Measurements from ENCODE around the gene FNDC3B. TPM values are rescaled to one million over a fixed set of nuclear protein-coding genes. Genes with fewer than 3 reads are reported as not detected.

The FNDC3B gene
- total and polyA plus RNA-seq, 3 donors from 2014 or later = 24.2 to 63.5 (median 57.7) TPM

GRCh38 chr3:172138193-172138537 lies 98.8 kb downstream of the FNDC3B start:
- H3K9me3 ChIP-seq = no peaks in the 10 kb centered on the region
- 57 to 63% methylated on average over 3 of the region's 3 CpGs for WGBS, 2 donors
- no peak for DNase-seq
- peaks cover 50% of the 10 kb centered on the region for H3K4me1 ChIP-seq
- no peaks in the 10 kb centered on the region for H3K27me3 ChIP-seq
- no peak for TF ChIP-seq CTCF (IDR thresholded peaks at IDR 0.05)
- TF ChIP-seq POLR2A (IDR thresholded peaks at IDR 0.05) = no peak
- H3K27ac ChIP-seq = peak overlapping the region in 1 of 2 donors; percentile 12
- intact Hi-C loops (cut with DNase I; ENCODE audit: low total_unique reads) = no loop called here
- no peak overlapping the region for H3K4me3 ChIP-seq
- H3K36me3 ChIP-seq (ENCODE audit: low read depth, missing control alignments) = no peaks in the 10 kb centered on the region

GRCh38 chr3:172138792-172139507 lies 99.6 kb downstream of the FNDC3B start:
- H3K27ac ChIP-seq = no peak overlapping the region
- TF ChIP-seq POLR2A (IDR thresholded peaks at IDR 0.05) (no peak), CTCF (IDR thresholded peaks at IDR 0.05) (no peak)
- no peaks in the 10 kb centered on the region for H3K27me3 ChIP-seq
- peaks cover 50% of the 10 kb centered on the region for H3K4me1 ChIP-seq
- no peaks in the 10 kb centered on the region for H3K36me3 ChIP-seq (ENCODE audit: low read depth, missing control alignments)
- DNase-seq = peak; percentile 49
- no peaks in the 10 kb centered on the region for H3K9me3 ChIP-seq
- 71 to 75% methylated on average over 6 of the region's 6 CpGs for WGBS, 2 donors
- intact Hi-C loops (cut with DNase I; ENCODE audit: low total_unique reads) = no loop called here
- H3K4me3 ChIP-seq = no peak overlapping the region

GRCh38 chr3:172139528-172140276 lies 100.3 kb downstream of the FNDC3B start:
- no peak for DNase-seq
- 62 to 74% methylated on average over 3 of the region's 3 CpGs for WGBS, 2 donors
- Histone ChIP-seq H3K9me3 (no peaks in the 10 kb centered on the region), H3K27me3 (no peaks in the 10 kb centered on the region), H3K27ac (no peak overlapping the region), H3K4me1 (peaks cover 50% of the 10 kb centered on the region), H3K4me3 (no peak overlapping the region), H3K36me3 (ENCODE audit: low read depth, missing control alignments) (no peaks in the 10 kb centered on the region)
- intact Hi-C loops (cut with DNase I; ENCODE audit: low total_unique reads) = no loop called here
- TF ChIP-seq POLR2A (IDR thresholded peaks at IDR 0.05) (no peak), CTCF (IDR thresholded peaks at IDR 0.05) (no peak)

GRCh38 chr3:172140499-172141391 lies 101.4 kb downstream of the FNDC3B start:
- TF ChIP-seq POLR2A (IDR thresholded peaks at IDR 0.05) (no peak), CTCF (IDR thresholded peaks at IDR 0.05) (no peak)
- no peaks in the 10 kb centered on the region for H3K27me3 ChIP-seq
- intact Hi-C loops (cut with DNase I; ENCODE audit: low total_unique reads) = no loop called here
- no peaks in the 10 kb centered on the region for H3K9me3 ChIP-seq
- no peaks in the 10 kb centered on the region for H3K36me3 ChIP-seq (ENCODE audit: low read depth, missing control alignments)
- 57 to 63% methylated on average over 7 of the region's 7 CpGs for WGBS, 2 donors
- no peak for DNase-seq
- H3K27ac ChIP-seq = no peak overlapping the region
- H3K4me3 ChIP-seq = no peak overlapping the region
- peaks cover 41% of the 10 kb centered on the region for H3K4me1 ChIP-seq

All from testis (tissue), 3 donors.